ENCODE results near the gene PRELID3B.
"Not testable (repeated sequence)": the region's sequence is repeated elsewhere in the genome, so short reads cannot be mapped to it uniquely, and the experiment has no call there.

Gene PRELID3B

GRCh38 chr20:59025511-59025910 is 17.1 kb downstream of the PRELID3B start:
- no peak for DNase-seq (ENCODE audit: low read depth)

GRCh38 chr20:59025086-59025485 is 17.5 kb downstream of the PRELID3B start:
- no peak for DNase-seq (ENCODE audit: low read depth)

GRCh38 chr20:59024111-59024530 is 18.5 kb downstream of the PRELID3B start:
- no peak for DNase-seq (ENCODE audit: low read depth)

GRCh38 chr20:59023616-59024015 is 19.0 kb downstream of the PRELID3B start:
- DNase-seq (ENCODE audit: low read depth) = no peak

- no peak for DNase-seq (ENCODE audit: low read depth)
These were observed 19.8 kb downstream of the PRELID3B start for GRCh38 chr20:59022754-59023153.

GRCh38 chr20:59020938-59021551 is 21.5 kb downstream of the PRELID3B start:
- no peak for DNase-seq (ENCODE audit: low read depth)

- DNase-seq (ENCODE audit: low read depth) = no peak
These were observed 23.4 kb downstream of the PRELID3B start, which contains the start of gene TUBB1 for GRCh38 chr20:59019217-59019616. Gene TUBB1 (plus strand): TSS chr20:59019429. CDS start chr20:59019523, 94 bp downstream.

- no peak for DNase-seq (ENCODE audit: low read depth)
These were observed 23.8 kb downstream of the PRELID3B start for GRCh38 chr20:59018817-59019216.

GRCh38 chr20:59017493-59018231 is 24.9 kb downstream of the PRELID3B start:
- no peak for DNase-seq (ENCODE audit: low read depth)

GRCh38 chr20:59016795-59017492 is 25.6 kb downstream of the PRELID3B start:
- DNase-seq (ENCODE audit: low read depth) = no peak

- DNase-seq (ENCODE audit: low read depth) = no peak
These were observed 26.5 kb downstream of the PRELID3B start for GRCh38 chr20:59015812-59016711.

GRCh38 chr20:59015411-59015810 is 27.2 kb downstream of the PRELID3B start:
- DNase-seq (ENCODE audit: low read depth) = no peak

GRCh38 chr20:59014680-59015389 is 27.8 kb downstream of the PRELID3B start:
- no peak for DNase-seq (ENCODE audit: low read depth)

GRCh38 chr20:59013959-59014608 is 28.5 kb downstream of the PRELID3B start:
- DNase-seq (ENCODE audit: low read depth) = no peak

GRCh38 chr20:59013031-59013951 is 29.3 kb downstream of the PRELID3B start:
- DNase-seq (ENCODE audit: low read depth) = no peak

- DNase-seq (ENCODE audit: low read depth) = not testable (repeated sequence)
These were observed 30.8 kb downstream of the PRELID3B start for GRCh38 chr20:59011874-59012157.

- DNase-seq (ENCODE audit: low read depth) = no peak
These were observed 31.4 kb downstream of the PRELID3B start for GRCh38 chr20:59010995-59011873.

GRCh38 chr20:59010321-59010994 is 32.1 kb downstream of the PRELID3B start:
- DNase-seq (ENCODE audit: low read depth) = no peak
